K562 (cell line): ENCODE measurements around the gene DYNC2I2. TPM values are rescaled to one million over a fixed set of nuclear protein-coding genes. Genes with fewer than 3 reads are reported as not detected.

ENCODE experiments used
- ATAC-seq: fragments of 200-7000 bp; cut with Tn5 transposase; 3 replicates; pipeline ENCODE4 v1.9.1; 2020; ENCODE audit warnings: moderate library complexity
- BruUV-seq: library from RNA; stranded (reverse); fragments of 400-500 nt; replicated peaks from 2 replicates; lab custom pipeline; 2021; lab: Mats Ljungman, UMichigan
- CTCF ChIA-PET: fragments of 300-600 bp; formaldehyde crosslinking; extraction: SDS; loops from one replicate; lab custom pipeline; 2021; ENCODE audit warnings: low intra/inter-chr PET ratio; lab: Yijun Ruan, JAX
- POLR2A ChIA-PET: fragments of 300-600, 350-650 bp; sonication (Branson Sonifier 250); formaldehyde crosslinking; extraction: SDS; loops from one replicate; lab custom pipeline; 2021; ENCODE audit warnings: antibody characterized with exemption, inconsistent platforms; lab: Yijun Ruan, JAX
- DNase-seq, 4 experiments: peaks; one replicate each; pipeline versions ENCODE4 v3.0.0 to v3.0.0-alpha.2; 2011 to 2018; ENCODE audit warnings: low spot score in 3 of 4, mixed read lengths in 3 of 4; ENCODE audit errors: extremely low read depth in 1 of 4
- FAIRE-seq: peaks from 2 replicates; lab custom pipeline; 2011; peaks lifted over from hg19 to GRCh38; lab: Jason Lieb, UNC
- H2AFZ ChIP-seq: 2 replicates; pipeline ENCODE4 v1.6.0; 2011; ENCODE audit warnings: low read depth, low read length, control low read depth, inconsistent platforms
- H3K27ac ChIP-seq: fragments of 200-600 bp; 3 replicates; pipeline ENCODE4 v1.8.0; 2011; ENCODE audit warnings: low read depth, mild to moderate bottlenecking, control low read depth, inconsistent platforms, low read length, moderate library complexity, mixed read lengths; ENCODE audit errors: extremely low read depth
- H3K27me3 ChIP-seq, 2 experiments: fragments of 300-600 bp in 1 of 2; 2 replicates in 1 of 2; 3 replicates in 1 of 2; pipeline versions ENCODE4 v1.6.0 to v1.8.0; 2011; ENCODE audit warnings: inconsistent platforms in 2 of 2, low read length in 2 of 2, mild to moderate bottlenecking in 1 of 2, mixed read lengths in 1 of 2, moderate library complexity in 1 of 2; ENCODE audit not compliant: control insufficient read depth in 2 of 2, insufficient read depth in 2 of 2
- H3K36me3 ChIP-seq: fragments of 300-600 bp; 3 replicates; pipeline ENCODE4 v1.8.0; 2011; ENCODE audit warnings: mild to moderate bottlenecking, low read length, inconsistent platforms; ENCODE audit not compliant: control insufficient read depth, insufficient read depth
- H3K4me1 ChIP-seq, 2 experiments: fragments of 200-600 bp in 1 of 2; replicated peaks in 1 of 2; 2 replicates in 1 of 2; 3 replicates in 1 of 2; pipeline versions ENCODE4 v1.5.1 to v1.8.0; 2011; ENCODE audit warnings: inconsistent platforms in 2 of 2, low read length in 2 of 2, mild to moderate bottlenecking in 1 of 2, mixed read lengths in 1 of 2, moderate library complexity in 1 of 2; ENCODE audit not compliant: control insufficient read depth in 2 of 2, insufficient read depth in 2 of 2
- H3K4me2 ChIP-seq: 2 replicates; pipeline ENCODE4 v1.6.1; 2011; ENCODE audit warnings: low read length, control low read depth, inconsistent platforms, mixed read lengths; ENCODE audit not compliant: insufficient read depth
- H3K4me3 ChIP-seq: fragments of 200-600 bp; sonication (generic), shearing (Covaris generic); 2 replicates; pipeline ENCODE4 v1.5.1; 2016; ENCODE audit warnings: control low read depth, inconsistent platforms
- H3K79me2 ChIP-seq: fragments of 200-600 bp; 3 replicates; pipeline ENCODE4 v1.8.0; 2011; ENCODE audit warnings: low read length, inconsistent platforms; ENCODE audit not compliant: control insufficient read depth, insufficient read depth
- H3K9ac ChIP-seq, 2 experiments: 2 replicates each; pipeline versions ENCODE4 v1.6.0 to v1.6.1; 2011; ENCODE audit warnings: low read depth in 2 of 2, low read length in 2 of 2, control low read depth in 1 of 2, inconsistent platforms in 1 of 2, mild to moderate bottlenecking in 1 of 2, mixed read lengths in 1 of 2; ENCODE audit not compliant: insufficient read depth in 1 of 2
- H3K9me1 ChIP-seq: one replicate; pipeline ENCODE4 v1.6.0; 2011; ENCODE audit warnings: inconsistent platforms, mild to moderate bottlenecking, low read length, moderate library complexity; ENCODE audit not compliant: control insufficient read depth, insufficient read depth
- H3K9me3 ChIP-seq: replicated peaks from 2 replicates; pipeline ENCODE4 v1.5.1; 2011; ENCODE audit warnings: low read depth, low read length, inconsistent platforms; ENCODE audit not compliant: control insufficient read depth, insufficient read depth
- H4K20me1 ChIP-seq: replicated peaks from 2 replicates; pipeline ENCODE4 v1.6.1; 2011; ENCODE audit warnings: low read length, inconsistent platforms, mixed read lengths; ENCODE audit not compliant: control insufficient read depth, insufficient read depth
- BCOR ChIP-seq: fragments of 450-650 bp; IDR thresholded peaks from 2 replicates; pipeline ENCODE4 v1.6.1; 2016
- CREBBP ChIP-seq: IDR thresholded peaks from one replicate; pipeline ENCODE4 v1.6.1; 2012; ENCODE audit warnings: low read depth, mild to moderate bottlenecking, control low read depth, inconsistent platforms, low read length
- EGR1 ChIP-seq: fragments of 450-650 bp; conservative IDR thresholded peaks from 2 replicates; pipeline ENCODE4 v1.6.1; 2017; ENCODE audit warnings: mild to moderate bottlenecking
- HDAC2 ChIP-seq: fragments of 450-650 bp; IDR thresholded peaks from 2 replicates; pipeline ENCODE4 v1.6.1; 2016; ENCODE audit warnings: mild to moderate bottlenecking
- JUND ChIP-seq, 2 experiments: IDR thresholded peaks; 2 replicates in 1 of 2; 3 replicates in 1 of 2; pipeline ENCODE4 v1.6.1; 2011; ENCODE audit warnings: borderline replicate concordance in 2 of 2, low read depth in 2 of 2, low read length in 2 of 2, improper control_type of control experiment in 1 of 2, missing biosample characterization in 1 of 2, missing genetic modification characterization in 1 of 2, missing genetic modification reagents in 1 of 2
- LCOR ChIP-seq: sonication (generic); formaldehyde crosslinking; IDR thresholded peaks from 2 replicates; pipeline ENCODE4 v1.8.0; 2022; ENCODE audit warnings: mild to moderate bottlenecking, missing genetic modification reagents
- MECOM ChIP-seq: fragments of 250-450 bp; sonication (Bioruptor Pico); IDR thresholded peaks from 2 replicates; pipeline ENCODE4 v1.8.0; 2022; ENCODE audit warnings: inconsistent platforms
- PRDM10 ChIP-seq: fragments of 450-650 bp; IDR thresholded peaks from 2 replicates; pipeline ENCODE4 v1.6.1; 2018; ENCODE audit not compliant: partially characterized antibody
- RBFOX2 ChIP-seq: fragments of 200-400 bp; formaldehyde crosslinking; IDR thresholded peaks from 2 replicates; pipeline ENCODE4 v1.6.1; 2017; ENCODE audit warnings: low read depth, mild to moderate bottlenecking, low read length, moderate library complexity
- SMARCA5 ChIP-seq: fragments of 450-650 bp; IDR thresholded peaks from 2 replicates; pipeline ENCODE4 v1.6.1; 2016
- ZFP36 ChIP-seq: fragments of 150-350 bp; IDR thresholded peaks from 2 replicates; pipeline ENCODE4 v1.6.1; 2018; ENCODE audit warnings: low read length, low read depth; ENCODE audit not compliant: partially characterized antibody
- WGBS: fragments of 100-300 bp; shearing (Covaris generic); methylation state at CpG from one replicate; pipeline ENCODE4 v1.1.6; 2016; ENCODE audit warnings: low coverage, mixed read lengths; ENCODE audit not compliant: insufficient coverage; ENCODE audit errors: missing lambda C conversion rate; 5-methylcytosine and 5-hydroxymethylcytosine counted together
- in situ Hi-C: fragments of 300-500 bp; cut with MboI; formaldehyde crosslinking; loops from 4 replicates; pipeline ENCODE4 v1.15.0; 2018; ENCODE audit warnings: inconsistent platforms, mixed read lengths
- intact Hi-C: fragments of 100-400 bp; cut with micrococcal nuclease; formaldehyde crosslinking; loops from 2 replicates; pipeline ENCODE4 v1.14.2; 2022
- polyA plus RNA-seq, 8 experiments: library from polyadenylated mRNA; depleted of rRNA in 4 of 8; stranded (reverse) in 5 of 8; unstranded in 3 of 8; fragments of >200 nt; fragmentation: Nextera tagmentation in 2 of 8; fragmentation: Illumina TruSeq in 1 of 8; extraction: Ambion mirVana in 2 of 8; extraction: Trizol in 1 of 8; gene quantifications; 2 replicates each; pipeline versions ENCODE4 v1.2.1 to v1.2.3, GENCODE V29; 2011 to 2014; ENCODE audit warnings: inconsistent platforms in 1 of 8, missing spikeins in 1 of 8
- total RNA-seq, 7 experiments: library from RNA; depleted of rRNA in 6 of 7; stranded (reverse); fragments of >200 nt in 6 of 7; fragmentation: Illumina TruSeq in 2 of 7; extraction: Trizol in 2 of 7; gene quantifications; 2 replicates each; pipeline versions ENCODE4 v1.2.1 to v1.2.3, GENCODE V29; 2011 to 2021; ENCODE audit warnings: low replicate concordance in 1 of 7
- TF ChIP-seq, protein P1 (sequence below): sonication (generic); formaldehyde crosslinking; IDR thresholded peaks from 2 replicates; pipeline ENCODE4 v1.8.0; 2023; ENCODE audit warnings: missing genetic modification reagents, mild to moderate bottlenecking, borderline replicate concordance

The DYNC2I2 gene
- total and polyA plus RNA-seq, 9 of the 15 experiments (the other 6 are each of a cell fraction or from before 2014, with no cell fraction given): 1.5 to 249 (median 70.0) TPM

DNA sequence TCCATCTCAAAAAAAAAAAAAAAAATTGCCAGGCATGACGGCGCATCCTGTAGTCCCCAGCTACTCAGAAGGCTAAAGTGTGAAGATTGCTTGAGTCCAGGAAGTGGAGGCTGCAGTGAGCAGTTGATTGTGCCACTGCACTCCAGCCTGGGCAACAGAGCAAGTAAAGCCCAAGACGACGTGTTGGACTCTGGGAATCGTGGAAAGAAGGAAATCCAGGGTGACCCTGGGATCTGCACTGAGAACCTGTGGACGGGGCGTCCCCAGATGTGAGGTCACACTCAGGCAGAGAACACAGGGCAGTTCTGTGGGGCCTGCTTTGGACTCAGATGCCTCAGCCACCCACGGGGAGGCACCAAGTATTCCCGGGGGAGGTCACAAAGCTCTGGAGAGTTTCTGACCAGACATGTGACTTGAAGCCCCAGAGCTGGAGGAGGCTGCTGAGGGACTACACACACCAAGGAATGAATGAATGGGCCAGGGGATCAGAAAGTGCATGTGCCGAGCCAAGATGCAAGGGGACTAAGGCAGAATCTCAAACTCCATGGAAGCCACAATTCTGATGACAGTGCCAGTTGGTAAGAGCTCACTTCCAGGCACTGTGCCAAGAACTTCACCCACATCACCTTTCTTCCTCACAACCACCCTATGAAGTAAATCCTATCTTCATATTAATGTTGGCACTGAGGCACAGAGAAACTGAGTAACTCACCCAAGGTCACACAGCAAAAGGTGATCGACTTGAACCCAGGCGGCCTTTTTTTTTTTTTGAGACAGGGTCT, 12.9 kb downstream of the DYNC2I2 start:
- CTCF ChIA-PET: no interaction called here
- Histone ChIP-seq H4K20me1 (peaks cover 6% of the 10 kb centered on the region), H3K4me2 (no peak overlapping the region), H3K79me2 (peaks cover 28% of the 10 kb centered on the region), H2AFZ (no peak overlapping the region), H3K4me3 (no peak overlapping the region), H3K9me3 (no peaks in the 10 kb centered on the region), H3K27ac (no peak overlapping the region), H3K27me3 (no peaks in the 10 kb centered on the region), H3K9me1 (no peaks in the 10 kb centered on the region), H3K9ac (peak overlapping the region in 1 of 2 experiments; percentile 62; a peak in 1 of 4 replicates), H3K4me1 (peaks cover 0 to 5% of the 10 kb centered on the region in 2 experiments; a peak in 2 of 5 replicates), H3K36me3 (peaks cover 41% of the 10 kb centered on the region)
- FAIRE-seq (no peak), ATAC-seq (no peak; the same call in 2 of the 3 replicates), DNase-seq (no peak)
- WGBS: 76% methylated on average over 12 of the region's 12 CpGs
- POLR2A ChIA-PET: interaction anchor here (0.9 kb wide), 1 partner anchor 13 kb away, joined by 3 read pairs; no protein-coding TSS in a partner anchor
- BruUV-seq: no TSS peak
- intact Hi-C loops: no loop called here
- in situ Hi-C loops: no loop called here
- peak; percentile 21 for TF ChIP-seq PRDM10
- TF ChIP-seq BCOR: peak; percentile 93
- no peak for TF ChIP-seq JUND (IDR thresholded peaks at IDR 0.05; ENCODE audit: borderline replicate concordance, low read depth, low read length)
- TF ChIP-seq JUND (tag; IDR thresholded peaks at IDR 0.05; ENCODE audit: borderline replicate concordance, low read depth, low read length): no peak
- peak; percentile 15; the same call in 1 of the 2 replicates for TF ChIP-seq RBFOX2
- no peak for TF ChIP-seq CREBBP
- TF ChIP-seq LCOR: no peak
- TF ChIP-seq HDAC2: peak; percentile 58; the same call in 1 of the 2 replicates
- TF ChIP-seq, protein P1, sequence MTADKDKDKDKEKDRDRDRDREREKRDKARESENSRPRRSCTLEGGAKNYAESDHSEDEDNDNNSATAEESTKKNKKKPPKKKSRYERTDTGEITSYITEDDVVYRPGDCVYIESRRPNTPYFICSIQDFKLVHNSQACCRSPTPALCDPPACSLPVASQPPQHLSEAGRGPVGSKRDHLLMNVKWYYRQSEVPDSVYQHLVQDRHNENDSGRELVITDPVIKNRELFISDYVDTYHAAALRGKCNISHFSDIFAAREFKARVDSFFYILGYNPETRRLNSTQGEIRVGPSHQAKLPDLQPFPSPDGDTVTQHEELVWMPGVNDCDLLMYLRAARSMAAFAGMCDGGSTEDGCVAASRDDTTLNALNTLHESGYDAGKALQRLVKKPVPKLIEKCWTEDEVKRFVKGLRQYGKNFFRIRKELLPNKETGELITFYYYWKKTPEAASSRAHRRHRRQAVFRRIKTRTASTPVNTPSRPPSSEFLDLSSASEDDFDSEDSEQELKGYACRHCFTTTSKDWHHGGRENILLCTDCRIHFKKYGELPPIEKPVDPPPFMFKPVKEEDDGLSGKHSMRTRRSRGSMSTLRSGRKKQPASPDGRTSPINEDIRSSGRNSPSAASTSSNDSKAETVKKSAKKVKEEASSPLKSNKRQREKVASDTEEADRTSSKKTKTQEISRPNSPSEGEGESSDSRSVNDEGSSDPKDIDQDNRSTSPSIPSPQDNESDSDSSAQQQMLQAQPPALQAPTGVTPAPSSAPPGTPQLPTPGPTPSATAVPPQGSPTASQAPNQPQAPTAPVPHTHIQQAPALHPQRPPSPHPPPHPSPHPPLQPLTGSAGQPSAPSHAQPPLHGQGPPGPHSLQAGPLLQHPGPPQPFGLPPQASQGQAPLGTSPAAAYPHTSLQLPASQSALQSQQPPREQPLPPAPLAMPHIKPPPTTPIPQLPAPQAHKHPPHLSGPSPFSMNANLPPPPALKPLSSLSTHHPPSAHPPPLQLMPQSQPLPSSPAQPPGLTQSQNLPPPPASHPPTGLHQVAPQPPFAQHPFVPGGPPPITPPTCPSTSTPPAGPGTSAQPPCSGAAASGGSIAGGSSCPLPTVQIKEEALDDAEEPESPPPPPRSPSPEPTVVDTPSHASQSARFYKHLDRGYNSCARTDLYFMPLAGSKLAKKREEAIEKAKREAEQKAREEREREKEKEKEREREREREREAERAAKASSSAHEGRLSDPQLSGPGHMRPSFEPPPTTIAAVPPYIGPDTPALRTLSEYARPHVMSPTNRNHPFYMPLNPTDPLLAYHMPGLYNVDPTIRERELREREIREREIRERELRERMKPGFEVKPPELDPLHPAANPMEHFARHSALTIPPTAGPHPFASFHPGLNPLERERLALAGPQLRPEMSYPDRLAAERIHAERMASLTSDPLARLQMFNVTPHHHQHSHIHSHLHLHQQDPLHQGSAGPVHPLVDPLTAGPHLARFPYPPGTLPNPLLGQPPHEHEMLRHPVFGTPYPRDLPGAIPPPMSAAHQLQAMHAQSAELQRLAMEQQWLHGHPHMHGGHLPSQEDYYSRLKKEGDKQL (CRISPR knock-in tag): no peak
- TF ChIP-seq ZFP36: peak; percentile 73
- TF ChIP-seq SMARCA5: 0 out of 2 replicates have a peak, but pooled peaks have one; percentile 50
- no peak for TF ChIP-seq MECOM (CRISPR knock-in tag)
- TF ChIP-seq EGR1: 0 out of 2 replicates have a peak, but pooled peaks have one; percentile 29
